NOMO-1 treated with dmso at 0.1 percent for 144 hours (cell line): ENCODE data around the gene CHST3.
"Not testable (repeated sequence)": the region's sequence is repeated elsewhere in the genome, so short reads cannot be mapped to it uniquely, and the experiment has no call there.

Source experiments
- DNase-seq: peaks from one replicate; lab custom pipeline; 2025; ENCODE audit not compliant: unreplicated experiment; lab: John Stamatoyannopoulos, UW

CHST3 gene

DNA sequence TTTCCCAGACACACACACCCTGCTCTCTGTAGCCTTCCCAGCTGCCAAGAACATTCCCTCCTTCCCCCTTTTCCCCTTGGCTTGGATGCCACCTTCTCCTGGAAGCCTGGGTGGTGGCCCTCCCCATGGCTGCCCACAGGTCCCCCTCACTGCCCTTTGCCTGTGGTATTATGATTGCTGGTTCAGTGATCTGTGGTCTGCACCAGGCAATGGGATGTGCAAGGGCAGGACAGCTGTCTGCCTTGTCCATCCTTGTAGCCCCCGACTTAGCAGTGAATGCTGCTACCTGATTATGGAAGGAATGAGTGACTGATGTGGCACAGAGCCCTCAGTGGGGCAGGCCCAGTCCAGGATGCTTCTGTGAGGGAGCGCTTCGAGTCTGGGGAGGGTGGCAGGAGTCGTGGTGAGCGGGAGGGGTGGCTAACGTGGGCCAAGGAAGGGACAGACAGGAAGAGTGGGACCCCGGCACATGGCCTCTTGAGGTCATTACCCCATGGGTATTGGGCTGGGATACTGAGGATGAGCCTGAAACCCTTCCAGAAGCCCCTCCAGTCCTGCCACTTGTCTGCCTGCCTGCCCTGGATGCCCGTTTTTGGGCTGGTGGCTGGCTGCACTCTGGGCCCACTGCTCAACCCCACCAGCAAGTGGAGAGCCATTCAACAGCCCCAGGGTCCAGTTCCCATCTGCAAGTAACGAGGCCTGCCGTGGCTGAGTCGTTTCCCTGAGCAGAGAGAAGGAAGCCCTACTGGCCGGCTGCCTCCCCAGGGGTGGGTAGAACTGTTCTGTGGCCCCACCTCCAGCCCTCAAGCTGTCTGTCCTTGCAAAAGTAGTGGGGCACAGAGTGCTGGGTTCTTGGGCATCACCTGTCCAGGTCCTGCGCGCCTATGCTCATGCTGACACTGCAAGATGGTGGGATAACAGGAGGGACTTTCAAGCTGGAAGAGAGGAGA is 8.8 kb downstream of the CHST3 start:
- DNase-seq = no peak

DNA sequence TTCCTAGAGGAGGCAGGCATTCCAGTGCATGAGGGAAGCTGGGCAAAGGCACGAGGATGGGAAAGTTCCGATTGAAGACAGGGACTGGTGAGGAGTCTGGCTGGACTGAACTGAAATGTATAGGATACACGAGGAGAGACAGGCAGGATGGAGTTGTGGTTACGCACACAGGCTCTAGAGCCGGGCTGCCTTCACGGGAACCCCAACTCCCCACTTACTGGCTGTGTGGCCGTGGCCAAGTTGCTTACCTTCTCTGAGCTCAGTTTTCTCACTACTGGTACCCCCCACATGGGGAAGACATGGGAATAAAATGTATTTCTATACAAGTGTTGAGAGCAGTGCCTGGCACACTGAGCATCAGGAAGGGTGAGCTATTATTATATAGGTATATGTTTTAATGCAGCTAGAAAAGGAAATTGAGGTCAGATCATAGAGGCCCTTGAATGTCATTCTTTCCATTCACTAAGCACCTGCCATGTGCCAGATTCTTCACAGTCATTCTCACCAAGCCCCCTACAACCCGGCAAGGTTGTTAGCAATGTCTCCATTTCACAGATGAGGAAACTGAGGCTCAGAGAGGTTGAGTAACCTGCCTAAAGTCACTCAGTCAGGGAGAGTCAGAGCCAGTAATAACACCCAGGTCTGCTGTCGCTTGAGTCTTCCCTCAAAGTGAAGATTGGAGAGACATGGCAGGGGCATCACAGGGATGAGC is 9.7 kb downstream of the CHST3 start:
- no peak for DNase-seq

DNA sequence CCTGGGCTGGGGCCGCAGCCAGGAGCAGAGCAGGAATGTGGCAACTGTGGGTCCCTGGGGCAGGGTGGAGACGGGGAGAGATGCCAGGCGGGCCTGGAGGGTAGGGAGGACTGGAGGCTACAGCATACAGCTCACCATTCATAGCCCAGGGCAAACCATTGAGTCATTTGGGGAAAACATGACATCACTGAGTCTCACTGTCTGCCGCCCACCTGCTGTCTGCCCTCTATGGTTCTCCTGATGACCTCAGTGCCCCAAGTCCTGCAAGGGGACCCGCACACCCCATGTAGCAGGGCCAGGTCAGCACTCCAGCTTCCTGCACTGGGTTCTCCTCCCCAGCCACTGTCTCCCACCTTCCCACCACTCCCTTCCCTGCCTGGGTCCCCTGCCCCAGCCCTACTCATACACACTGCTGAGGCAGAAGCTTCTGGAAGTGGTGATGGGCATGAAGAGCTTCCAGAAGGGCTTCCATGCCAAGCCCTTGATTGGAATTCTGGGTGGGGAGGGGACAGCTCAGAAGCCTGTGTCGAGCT is 10.4 kb downstream of the CHST3 start:
- no peak for DNase-seq

DNA sequence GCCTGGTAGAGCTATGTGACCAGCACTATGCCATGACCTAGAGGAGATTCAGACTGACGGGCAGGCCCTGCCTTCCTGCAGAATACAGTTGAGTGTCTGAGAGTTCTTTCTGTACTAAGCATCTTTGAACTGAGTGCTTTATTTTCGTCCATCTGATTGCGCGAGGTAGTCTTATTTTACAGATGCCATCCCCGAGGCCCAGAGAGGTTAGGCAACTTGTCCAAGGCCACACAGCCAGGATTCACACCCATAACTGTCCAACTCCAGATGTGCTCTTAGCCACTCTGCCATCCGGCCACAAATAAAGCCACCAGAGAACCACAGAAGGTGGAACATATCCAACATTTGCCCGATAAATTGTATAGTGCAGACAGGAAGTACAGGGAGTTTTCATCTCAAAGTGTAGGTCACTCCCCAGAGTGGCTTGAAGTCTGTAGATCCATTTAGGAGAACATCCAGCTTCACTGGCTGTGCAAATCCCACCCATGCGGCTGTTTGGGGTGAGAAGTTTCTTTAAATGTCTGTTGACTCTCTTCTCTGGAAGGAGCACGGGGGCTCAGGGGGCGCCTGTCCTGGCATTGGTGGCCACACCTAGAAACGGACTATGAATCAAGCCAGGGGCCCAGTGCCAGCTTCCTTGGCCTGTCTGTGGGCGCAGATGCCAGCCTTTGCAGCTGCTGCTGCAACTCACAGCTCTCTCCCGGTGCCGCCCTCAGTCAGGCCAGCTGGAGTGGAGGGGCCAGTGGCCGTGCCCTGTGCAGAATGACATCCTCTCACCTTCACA is 11.1 kb downstream of the CHST3 start:
- no peak for DNase-seq

DNA sequence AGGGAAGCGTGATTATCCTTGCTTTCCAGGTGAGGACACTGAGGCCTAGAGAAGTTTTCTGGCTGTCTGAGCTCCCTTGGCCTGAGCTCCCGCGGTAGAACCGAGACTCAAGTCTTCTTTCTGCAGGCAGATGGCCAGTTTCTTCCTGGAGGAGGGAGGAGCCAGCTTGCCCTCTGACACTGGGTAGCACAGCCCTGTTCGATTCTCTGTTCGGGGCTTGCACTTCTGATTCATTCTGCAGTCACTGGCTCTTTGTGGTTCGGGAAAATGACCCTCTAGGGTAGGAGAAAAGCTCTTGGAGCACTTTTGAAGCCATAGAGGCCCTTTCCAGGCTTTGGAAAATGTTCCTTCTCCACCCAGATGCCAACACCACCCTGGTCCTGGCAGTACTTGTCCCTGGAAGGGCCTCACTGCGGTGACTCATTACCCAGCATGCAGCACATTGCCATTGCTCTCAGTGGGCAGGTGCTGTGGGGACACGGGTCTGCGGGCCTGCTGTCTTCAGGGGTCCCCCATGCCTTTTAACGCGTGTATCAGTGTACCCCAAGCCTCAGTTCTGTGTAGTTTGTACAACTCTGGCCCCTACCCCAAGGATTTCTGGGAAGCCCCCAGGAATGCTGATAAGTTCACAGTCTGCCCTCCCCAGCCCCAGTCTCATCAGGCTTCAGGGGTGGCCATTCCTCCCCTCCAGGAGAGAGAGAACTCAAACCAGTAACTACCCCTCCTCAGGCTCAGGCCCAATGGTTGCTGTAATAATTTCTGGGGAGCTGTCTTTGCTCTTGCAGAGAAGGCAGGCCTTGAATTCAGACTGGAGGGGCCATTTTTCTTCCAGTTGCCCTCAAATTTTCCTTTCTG is 11.9 kb downstream of the CHST3 start:
- DNase-seq = no peak

DNA sequence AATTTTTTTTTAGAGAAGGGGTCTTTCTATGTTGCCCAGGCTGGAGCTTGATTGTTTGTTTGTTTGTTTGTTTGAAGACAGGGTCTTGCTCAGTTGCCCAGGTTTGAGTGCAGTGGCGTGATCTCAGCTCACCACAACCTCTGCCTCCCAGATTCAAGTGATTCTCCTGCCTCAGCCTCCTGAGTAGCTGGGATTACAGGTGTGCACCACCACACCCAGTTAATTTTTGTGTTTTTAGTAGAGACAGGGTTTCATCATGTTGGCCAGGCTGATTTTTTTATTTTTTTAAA is 13.4 kb downstream of the CHST3 start:
- not testable (repeated sequence) for DNase-seq

DNA sequence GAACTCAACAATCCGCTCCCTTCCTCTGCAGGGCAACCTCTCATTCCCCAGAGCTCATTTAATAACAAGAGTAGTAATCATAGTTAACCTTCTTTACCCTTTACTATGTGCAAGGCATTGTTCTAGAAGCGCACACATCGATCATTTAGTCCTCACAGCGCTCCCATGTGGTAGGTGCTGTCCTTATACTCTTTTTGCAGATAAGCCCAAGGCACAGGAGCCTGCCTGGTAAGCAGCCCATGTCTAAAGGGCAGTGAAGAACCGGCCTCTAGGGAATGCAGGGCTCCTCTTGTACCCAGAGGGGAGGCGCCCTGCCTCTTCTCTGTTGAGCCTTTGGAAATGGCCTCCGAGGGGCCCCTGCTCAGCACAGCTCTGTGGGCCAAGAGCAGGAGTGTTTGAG is 14.3 kb downstream of the CHST3 start:
- no peak for DNase-seq

DNA sequence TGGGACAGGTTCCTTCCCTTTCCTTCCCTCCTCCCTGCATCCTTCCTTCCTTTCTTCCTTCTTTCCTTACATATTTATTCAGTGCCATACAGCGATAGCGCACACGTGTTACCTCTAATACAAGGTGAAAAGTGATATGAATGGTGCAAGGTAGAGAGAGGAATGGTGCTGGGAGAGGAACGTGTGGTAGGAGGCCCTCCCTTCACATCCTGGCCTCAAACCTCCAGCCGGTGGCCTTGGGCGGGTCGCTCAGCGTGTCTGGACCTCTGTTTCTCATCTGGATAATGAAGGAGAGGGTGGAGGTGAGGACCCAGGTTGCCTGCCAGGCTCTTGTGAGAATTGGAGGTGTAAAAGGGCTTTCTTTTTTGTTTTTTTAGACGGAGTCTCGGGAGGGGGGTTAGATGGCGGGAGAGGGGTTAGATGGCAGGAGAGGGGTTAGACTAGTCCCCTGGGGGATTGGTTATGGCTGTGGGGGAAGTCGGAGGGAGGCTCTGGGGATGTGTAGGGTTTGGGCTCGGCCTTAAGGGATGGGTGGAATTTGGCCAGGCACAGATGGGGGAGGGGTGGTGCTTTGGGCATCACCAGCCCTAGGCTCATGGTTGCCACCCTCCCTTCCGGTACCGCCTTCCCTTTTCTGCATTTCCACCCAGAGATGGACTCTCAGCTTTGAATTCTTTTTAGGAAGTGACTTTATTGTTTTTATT is 14.9 kb downstream of the CHST3 start:
- DNase-seq = no peak

DNA sequence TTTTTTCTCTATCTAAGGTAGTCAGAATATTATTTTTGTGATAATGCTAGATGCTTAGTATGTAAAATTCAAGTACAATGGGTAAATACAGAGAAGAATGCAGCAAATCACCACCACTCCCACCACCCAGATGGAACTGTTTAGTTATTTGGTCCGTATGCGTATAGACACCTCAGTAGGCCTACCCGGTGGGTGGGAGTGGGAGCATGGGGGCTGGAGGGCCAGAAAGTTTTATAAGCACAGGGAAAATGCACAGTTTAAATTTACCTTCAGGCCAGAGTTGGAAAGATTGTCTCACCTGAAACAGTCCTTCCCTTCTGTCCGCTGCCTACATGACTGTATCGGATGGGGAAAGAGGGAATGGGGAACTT is 15.5 kb downstream of the CHST3 start:
- DNase-seq = no peak

DNA sequence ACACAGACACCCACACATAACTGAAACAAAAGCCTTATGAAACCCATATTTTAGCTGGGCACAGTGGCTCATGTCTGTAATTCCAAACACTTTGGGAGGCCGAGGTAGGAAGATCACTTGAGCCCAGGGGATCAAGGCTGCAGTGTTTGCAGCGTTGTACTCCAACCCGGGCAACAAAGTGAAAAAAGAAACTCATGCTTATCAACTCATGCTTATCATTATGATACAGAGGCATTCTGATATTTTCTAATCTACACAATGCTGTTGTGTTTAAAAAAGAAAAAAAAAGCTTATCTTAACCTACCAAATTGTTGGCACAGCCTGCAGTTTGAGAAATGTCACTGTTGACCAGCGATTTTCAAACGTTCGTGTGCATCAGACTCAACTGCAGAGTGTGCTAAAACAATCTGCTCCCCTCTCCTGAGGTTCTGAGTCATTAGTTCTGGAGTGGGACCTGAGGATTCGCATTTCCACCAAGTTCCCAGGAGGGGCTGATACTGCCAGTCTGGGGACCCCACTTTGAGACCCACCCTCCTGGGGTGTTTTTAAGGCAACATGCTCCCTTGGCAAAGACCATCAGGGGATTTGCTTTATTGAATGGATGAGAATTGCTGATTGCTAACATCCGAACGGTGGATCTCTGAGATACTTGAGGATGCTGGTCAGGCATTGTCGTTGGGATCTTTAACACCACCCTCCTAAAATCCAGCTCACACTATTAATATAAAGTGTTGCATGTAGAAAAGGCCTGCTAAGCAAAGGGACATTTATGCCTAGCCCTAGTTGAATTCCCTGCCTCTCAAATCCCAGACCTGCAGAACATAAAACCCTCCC is 16.2 kb downstream of the CHST3 start:
- DNase-seq = no peak

DNA sequence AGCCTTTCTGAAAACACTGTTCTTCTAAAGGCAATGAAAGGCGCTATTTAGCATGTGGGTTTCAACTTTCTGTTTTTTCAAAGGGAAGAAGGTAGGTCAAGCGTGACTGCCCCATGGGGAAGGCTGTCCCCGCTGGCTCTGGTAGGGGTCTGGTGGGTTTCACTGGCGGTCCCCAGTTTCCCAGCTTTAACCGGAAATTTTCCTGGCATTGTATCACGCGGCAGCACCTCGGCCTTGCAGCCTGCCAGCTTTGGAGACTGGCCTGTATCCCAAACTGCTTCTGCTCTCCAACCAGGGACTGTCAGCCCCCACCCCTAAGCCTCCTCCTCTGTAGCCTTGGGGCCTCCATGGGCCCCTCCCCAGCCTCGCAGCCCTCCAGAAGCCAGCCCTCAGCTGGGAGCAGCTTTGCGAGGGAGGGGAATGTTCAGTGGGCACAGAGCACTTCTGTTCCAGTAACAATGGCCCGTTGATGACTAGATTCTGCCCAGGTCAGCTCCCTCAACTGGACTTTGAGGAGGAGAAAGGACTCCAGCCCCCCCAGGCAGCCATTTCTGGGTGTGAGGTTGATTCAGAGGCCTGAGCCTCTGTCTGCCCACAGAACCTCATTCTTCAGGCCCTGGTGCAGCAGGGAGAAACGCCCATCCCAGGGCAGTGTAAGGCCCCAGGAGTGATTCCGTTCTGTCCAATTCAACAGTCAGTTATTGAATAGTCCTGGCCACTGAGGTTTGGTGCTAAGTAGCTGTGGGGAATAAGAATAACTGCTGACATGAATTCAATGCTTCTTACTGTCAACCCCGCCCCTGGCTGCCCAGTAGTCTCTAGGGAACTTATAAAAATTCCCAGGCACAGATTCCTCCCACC is 17.1 kb downstream of the CHST3 start:
- no peak for DNase-seq

DNA sequence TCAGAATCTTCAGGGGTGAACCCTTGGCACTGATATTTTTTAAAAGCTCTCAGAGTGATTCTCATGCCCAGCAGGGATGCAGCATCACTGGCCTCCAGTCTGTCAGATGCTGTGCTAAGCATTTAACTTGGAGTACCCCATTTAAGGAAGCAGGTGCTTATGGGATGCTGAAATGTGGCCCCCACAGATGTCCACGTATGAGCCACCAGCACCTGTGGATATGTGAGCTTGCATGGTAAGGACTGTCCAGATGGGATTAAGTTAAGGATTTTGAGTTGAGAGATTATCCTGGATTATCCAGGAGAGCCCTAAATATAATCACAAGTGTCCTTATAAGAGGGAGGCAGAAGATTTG is 17.7 kb downstream of the CHST3 start:
- no peak for DNase-seq

DNA sequence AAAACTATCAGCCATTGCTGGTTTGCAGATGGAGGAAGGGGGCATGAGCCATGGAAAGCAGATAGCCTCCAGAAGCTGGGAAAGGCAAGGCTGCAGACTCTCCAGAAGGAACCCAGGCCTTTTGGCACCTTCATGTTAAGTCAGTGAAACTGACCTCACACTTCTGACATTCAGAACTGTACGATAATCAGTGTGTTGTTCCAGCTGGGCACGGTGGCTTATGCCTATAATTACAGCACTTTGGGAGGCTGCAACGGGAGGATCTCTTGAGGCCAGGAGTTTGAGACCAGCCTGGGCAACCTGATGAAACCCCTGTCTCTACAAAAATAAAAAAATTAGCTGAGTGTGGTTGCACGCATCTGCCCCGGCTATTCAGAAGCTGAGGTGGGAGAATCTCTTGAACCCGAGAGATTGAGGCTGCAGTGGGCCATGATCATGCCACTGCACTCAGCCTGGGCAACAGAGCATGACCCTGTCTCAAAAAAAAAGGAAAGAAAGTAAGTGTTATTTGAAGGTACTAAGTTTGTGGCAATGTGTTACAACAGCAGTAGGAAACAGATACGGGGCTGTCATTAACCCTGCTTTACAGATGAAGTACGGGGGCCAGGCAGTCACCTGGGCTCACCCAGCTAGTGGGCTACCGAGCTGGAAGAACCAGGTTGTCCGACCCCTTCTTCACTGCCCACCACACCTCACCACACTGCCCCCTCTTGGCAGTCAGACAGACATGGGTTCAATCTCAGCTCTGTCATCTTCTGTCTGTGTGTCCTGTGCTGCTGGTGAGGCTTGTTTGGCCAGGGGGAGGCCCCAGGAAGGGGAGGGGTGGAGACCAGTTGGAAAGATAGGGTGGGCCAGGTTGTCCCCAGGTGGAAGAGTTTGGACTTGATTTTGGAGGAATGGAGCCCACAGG is 18.3 kb downstream of the CHST3 start:
- no peak for DNase-seq

DNA sequence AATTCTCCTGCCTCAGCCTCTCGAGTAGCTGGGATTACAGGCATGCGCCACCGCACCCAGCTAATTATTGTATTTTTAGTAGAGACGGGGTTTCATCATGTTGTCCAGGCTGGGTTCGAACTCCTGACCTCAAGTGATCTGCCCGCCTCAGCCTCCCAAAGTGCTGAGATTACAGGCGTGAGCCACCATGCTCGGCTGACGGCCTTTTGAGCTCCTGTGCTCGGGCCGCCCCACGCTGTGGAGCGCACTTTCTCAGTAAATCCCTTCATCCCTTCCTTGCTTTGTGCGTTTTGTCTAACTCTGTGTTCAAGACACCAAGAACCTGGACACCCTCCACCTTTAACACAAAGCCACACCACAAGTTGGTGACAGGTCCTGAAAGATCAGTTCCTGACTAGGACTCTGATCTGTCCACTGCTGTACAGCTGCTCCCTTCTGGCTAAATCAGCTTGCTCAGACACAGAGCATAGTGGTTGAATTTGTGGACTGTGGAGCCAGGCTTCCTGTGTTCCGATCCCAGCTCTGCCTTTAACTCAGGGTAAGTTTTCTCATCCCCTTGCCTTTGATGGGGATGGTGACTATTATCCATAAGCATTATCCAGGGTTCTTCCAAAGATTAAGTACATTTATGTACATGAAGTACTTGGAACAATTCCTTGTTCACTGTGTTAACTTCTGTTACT is 20.1 kb downstream of the CHST3 start:
- DNase-seq = no peak

DNA sequence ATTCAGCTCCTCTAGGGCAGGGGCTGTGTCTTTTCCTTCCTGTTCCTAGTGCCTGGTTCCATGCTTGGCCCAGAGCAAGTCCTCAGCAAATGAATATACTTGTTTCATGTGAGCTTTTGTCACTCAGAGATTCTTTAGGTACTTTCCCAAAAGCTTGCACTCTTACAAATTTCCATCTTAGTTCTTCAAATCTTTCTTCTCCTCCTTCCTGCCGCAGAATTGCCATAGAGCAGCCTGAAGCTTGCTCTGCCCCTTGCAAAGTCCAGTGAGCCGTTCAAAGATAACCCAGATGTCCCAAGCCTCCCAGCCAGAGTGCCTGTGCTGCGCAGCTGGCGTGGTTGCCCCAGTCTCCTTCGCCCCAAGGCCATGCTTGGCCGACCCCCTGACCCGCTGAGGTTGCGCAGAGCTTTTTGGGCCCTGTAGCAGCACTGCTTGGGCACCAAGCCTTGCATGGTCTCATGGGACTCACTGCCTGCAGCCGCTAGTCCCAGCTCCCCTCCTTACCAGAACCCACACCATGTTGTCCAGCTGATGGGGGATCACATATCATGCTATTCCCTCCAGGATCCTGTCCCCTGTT is 20.7 kb downstream of the CHST3 start:
- no peak for DNase-seq

DNA sequence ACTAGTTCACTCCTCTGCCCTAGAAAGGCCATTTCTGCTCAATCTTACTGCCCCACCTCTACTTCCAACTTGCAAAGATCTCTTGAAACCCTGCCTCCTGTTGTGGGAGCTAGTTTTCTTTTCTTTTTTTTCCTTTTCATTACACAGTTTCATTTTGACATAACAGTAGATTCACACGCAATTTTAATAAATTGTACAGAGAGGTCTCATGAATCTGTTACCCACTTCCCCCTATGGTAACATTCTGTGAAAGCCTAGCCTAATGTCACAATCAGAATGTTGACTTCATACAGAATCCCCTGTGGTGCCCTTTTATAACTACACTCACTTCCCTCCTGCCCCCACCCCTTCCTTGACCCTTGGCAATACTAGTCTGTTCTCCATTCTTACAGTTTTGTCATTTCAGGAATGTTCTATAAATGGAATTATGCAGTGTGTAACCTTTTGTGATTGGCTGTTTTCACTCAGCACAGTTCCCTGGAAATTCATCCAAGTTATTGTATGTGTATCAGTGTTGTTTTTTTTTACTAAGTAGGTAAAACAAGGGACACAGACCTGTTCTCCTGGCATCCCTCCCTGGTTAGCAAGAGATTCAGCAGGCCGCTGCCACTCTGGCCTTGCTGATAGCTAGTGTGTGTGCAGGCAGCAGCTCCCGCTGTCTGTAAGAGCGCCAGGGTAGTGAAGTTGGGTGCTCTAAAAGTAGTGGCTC is 21.5 kb downstream of the CHST3 start:
- no peak for DNase-seq
